ENCODE data around the gene HDAC4.

The HDAC4 gene

DNA sequence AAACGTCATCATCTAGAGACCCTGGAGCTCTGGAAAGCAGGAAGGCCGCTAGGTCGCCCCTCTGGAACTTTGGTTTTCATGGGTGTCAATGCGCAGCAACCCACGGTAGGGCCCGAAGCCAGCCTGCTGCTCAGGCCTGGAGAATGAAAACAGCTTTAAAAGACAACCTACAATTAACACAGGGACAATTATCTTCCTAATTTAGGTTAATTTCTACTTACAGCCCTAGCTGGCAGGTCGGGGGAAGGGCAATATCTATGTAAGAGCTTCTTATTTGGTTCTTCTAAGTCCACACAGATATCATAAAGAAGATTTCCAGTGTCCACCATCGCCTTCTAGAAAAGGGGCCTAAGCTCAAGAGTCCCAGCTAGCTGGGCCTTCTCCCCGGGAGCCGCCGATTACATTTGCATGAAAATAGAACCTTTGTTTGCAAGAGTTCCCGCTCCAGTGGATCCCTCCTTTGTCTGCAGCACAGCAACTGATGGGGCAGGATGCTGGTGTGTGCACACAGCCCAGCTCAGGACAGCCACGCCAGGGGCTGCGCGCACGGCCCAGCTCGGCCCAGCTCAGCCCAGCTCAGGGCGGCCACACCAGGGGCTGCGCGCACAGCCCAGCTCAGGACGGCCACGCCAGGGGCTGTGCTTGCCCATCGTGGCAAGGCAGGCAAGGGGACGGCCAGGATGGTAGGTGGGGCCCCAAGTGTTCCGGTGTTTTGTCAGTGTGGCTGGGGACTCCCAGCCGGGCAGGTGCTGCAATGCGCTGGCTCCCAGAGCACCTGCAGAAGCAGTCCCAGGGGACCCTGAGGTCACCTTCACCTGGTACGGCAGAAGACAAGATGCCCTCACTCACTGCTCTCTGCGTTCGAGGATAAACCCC lies 109.1 kb downstream of the HDAC4 start:
- H3K4me3 ChIP-seq (ENCODE audit: low read depth, low read length), result no peak overlapping the region
- no peak overlapping the region for H3K27ac ChIP-seq
- in situ Hi-C loops (cut with HindIII; ENCODE audit: low pct_ligation_motif_present, low sequenced_read_pairs), result no loop called here
- no peaks in the 10 kb centered on the region for H3K27me3 ChIP-seq (replicated peaks)
- no peaks in the 10 kb centered on the region for H3K36me3 ChIP-seq (replicated peaks)
- TF ChIP-seq, protein P1, sequence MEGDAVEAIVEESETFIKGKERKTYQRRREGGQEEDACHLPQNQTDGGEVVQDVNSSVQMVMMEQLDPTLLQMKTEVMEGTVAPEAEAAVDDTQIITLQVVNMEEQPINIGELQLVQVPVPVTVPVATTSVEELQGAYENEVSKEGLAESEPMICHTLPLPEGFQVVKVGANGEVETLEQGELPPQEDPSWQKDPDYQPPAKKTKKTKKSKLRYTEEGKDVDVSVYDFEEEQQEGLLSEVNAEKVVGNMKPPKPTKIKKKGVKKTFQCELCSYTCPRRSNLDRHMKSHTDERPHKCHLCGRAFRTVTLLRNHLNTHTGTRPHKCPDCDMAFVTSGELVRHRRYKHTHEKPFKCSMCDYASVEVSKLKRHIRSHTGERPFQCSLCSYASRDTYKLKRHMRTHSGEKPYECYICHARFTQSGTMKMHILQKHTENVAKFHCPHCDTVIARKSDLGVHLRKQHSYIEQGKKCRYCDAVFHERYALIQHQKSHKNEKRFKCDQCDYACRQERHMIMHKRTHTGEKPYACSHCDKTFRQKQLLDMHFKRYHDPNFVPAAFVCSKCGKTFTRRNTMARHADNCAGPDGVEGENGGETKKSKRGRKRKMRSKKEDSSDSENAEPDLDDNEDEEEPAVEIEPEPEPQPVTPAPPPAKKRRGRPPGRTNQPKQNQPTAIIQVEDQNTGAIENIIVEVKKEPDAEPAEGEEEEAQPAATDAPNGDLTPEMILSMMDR (IDR thresholded peaks at IDR 0.05; ENCODE audit: low read depth, low read length, missing control alignments), result no peak
- no peak for DNase-seq

DNA sequence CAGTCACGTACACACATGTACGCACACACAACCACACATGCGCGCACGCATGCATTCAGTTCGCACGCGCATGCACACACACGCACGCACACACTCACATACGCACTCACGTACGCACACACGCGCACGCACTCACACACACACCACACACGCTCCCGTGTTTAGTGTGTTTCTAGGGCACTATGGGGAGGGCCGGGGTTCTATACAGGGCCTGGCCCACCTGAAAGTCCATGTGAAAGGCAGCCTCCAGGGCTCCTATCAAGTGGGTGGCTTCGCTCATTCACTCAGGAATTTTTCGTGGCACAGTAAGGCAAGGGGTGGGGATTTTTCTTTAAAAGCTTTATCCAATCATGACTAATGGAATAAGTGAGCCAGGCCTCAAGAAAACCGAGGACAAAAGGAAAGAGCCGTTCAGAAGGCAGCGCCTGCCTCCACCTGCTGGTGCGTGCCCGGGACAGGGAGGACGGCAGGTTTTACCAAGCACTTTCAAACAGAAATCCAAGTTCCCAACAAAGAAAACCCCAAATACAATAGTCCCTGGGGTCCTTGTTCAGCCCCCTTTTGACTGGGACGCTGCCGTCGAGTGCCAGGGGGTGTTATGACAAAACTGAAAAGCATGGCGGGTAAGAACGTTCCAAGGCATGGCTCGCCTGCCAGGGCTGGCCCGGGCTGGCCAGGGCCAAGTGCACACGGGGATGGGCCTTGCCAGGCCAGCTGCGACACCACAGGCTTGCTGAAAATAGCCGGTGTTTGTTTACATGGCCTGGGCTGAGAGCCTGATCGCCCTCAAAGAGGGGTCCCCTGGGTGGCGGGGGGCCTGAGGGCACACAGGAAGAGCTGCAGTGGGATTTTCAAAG lies 110.0 kb downstream of the HDAC4 start:
- in situ Hi-C loops (cut with HindIII; ENCODE audit: low pct_ligation_motif_present, low sequenced_read_pairs), result no loop called here
- TF ChIP-seq, protein P1 (IDR thresholded peaks at IDR 0.05; ENCODE audit: low read depth, low read length, missing control alignments), result peak; percentile 23
- DNase-seq, result no peak
- Histone ChIP-seq H3K4me3 (ENCODE audit: low read depth, low read length) (no peak overlapping the region), H3K27me3 (replicated peaks) (no peaks in the 10 kb centered on the region), H3K36me3 (replicated peaks) (no peaks in the 10 kb centered on the region), H3K27ac (no peak overlapping the region)

DNA sequence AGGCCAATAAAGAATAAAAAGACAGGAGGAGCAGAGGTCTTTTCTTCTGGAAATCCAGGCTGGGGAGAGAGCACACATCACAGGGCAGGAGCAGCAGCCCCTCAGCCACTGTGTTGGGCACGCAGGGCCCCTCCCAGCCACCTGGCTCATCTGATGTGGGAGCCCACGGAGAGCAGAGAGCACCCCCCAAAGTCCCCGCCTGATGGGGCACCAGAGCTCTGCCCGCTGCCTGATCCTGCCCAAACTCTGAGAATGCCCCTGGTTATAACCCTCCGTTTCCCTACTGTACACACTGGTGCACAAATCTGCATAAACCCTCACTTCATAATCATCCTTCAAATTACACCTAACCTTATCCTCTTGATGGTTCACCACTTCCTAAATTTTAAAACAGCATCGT lies 111.3 kb downstream of the HDAC4 start:
- no peaks in the 10 kb centered on the region for H3K36me3 ChIP-seq (replicated peaks)
- in situ Hi-C loops (cut with HindIII; ENCODE audit: low pct_ligation_motif_present, low sequenced_read_pairs), result no loop called here
- H3K27ac ChIP-seq, result no peak overlapping the region
- no peak overlapping the region for H3K4me3 ChIP-seq (ENCODE audit: low read depth, low read length)
- no peaks in the 10 kb centered on the region for H3K27me3 ChIP-seq (replicated peaks)
- TF ChIP-seq, protein P1 (IDR thresholded peaks at IDR 0.05; ENCODE audit: low read depth, low read length, missing control alignments), result no peak
- DNase-seq, result no peak

DNA sequence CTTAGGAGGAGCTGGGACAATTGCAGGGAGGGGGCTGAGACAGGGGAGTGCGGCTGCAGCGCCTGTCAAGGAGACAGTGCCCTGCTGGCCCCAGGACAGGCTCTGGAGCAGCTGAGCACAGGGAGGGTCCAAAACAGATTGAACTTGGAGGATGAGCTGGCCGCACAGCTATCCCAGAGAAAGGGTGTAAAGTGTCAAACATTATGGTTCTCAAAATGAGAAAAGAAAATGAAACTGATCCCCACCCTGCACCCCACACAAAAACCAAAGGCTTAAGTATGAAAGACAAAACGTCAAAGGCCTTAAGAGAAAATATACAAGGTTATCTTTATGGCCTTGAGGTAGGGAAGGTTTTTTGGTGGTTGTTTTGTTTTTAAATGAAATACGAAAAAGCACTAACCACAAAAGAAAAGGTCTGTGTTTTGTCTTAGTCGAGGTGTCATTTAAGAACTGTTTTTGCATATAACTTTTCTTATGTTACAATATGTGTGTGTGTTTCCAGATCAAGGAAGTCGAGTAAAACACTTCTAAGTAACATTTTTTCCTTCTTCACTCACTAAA lies 111.8 kb downstream of the HDAC4 start:
- TF ChIP-seq, protein P1 (IDR thresholded peaks at IDR 0.05; ENCODE audit: low read depth, low read length, missing control alignments), result no peak
- Histone ChIP-seq H3K36me3 (replicated peaks) (no peaks in the 10 kb centered on the region), H3K4me3 (ENCODE audit: low read depth, low read length) (no peak overlapping the region), H3K27ac (no peak overlapping the region), H3K27me3 (replicated peaks) (no peaks in the 10 kb centered on the region)
- DNase-seq, result no peak
- in situ Hi-C loops (cut with HindIII; ENCODE audit: low pct_ligation_motif_present, low sequenced_read_pairs), result no loop called here

DNA sequence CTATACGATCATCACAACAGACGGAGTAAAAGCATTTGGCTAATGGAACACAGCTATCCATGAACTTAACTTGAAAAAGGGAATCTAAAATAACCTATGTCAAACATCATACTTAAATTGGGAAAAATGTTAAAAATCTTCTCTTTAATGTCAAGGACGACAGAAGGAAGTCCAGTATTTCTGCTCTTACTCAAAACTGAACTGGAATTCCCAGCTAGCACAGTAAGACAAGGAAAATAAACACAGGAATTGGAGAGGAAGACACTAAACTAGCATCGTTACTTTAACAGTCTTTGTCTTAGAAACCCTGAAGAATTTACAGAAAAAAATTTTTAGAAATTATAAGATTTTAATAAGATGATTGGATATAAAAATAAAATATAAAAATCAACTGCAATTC lies 112.6 kb downstream of the HDAC4 start:
- no peaks in the 10 kb centered on the region for H3K36me3 ChIP-seq (replicated peaks)
- in situ Hi-C loops (cut with HindIII; ENCODE audit: low pct_ligation_motif_present, low sequenced_read_pairs), result no loop called here
- no peaks in the 10 kb centered on the region for H3K27me3 ChIP-seq (replicated peaks)
- no peak overlapping the region for H3K4me3 ChIP-seq (ENCODE audit: low read depth, low read length)
- no peak overlapping the region for H3K27ac ChIP-seq
- TF ChIP-seq, protein P1 (IDR thresholded peaks at IDR 0.05; ENCODE audit: low read depth, low read length, missing control alignments), result no peak
- no peak for DNase-seq
